DND-41 (cell line): Measurements from ENCODE around the gene ANKRD31.
"Not testable (repeated sequence)": the region's sequence is repeated elsewhere in the genome, so short reads cannot be mapped to it uniquely, and the experiment has no call there.

Experiments used
- ATAC-seq: fragments of 200-7000 bp; cut with Tn5 transposase; 3 replicates; pipeline ENCODE4 v1.9.1; 2021; ENCODE audit warnings: low read depth; ENCODE audit not compliant: insufficient read depth
- DNase-seq: peaks from one replicate; pipeline ENCODE4 v3.0.0-alpha.2; 2020
- H2AFZ ChIP-seq: 2 replicates; pipeline ENCODE4 v1.6.0; 2012; ENCODE audit warnings: low read depth, low read length
- H3K27ac ChIP-seq: 2 replicates; pipeline ENCODE4 v1.5.1; 2012; ENCODE audit warnings: low read length, inconsistent platforms
- H3K27me3 ChIP-seq: fragments of 200-600 bp; sonication (generic); 2 replicates; pipeline ENCODE4 v1.6.0; 2012; ENCODE audit warnings: low read length, mild to moderate bottlenecking, inconsistent platforms; ENCODE audit not compliant: insufficient read depth, poor library complexity
- H3K36me3 ChIP-seq: 2 replicates; pipeline ENCODE4 v1.5.1; 2012; ENCODE audit warnings: low read length, inconsistent platforms; ENCODE audit not compliant: insufficient read depth
- H3K4me1 ChIP-seq: 2 replicates; pipeline ENCODE4 v1.5.1; 2012; ENCODE audit warnings: mild to moderate bottlenecking, low read length; ENCODE audit not compliant: insufficient read depth
- H3K4me2 ChIP-seq: 2 replicates; pipeline ENCODE4 v1.6.0; 2012; ENCODE audit warnings: mild to moderate bottlenecking, moderate library complexity, low read length, inconsistent platforms; ENCODE audit not compliant: insufficient read depth
- H3K4me3 ChIP-seq, 2 experiments: fragments of 200-600 bp in 1 of 2; shearing (Covaris generic) in 1 of 2; 2 replicates each; pipeline ENCODE4 v1.5.1; 2012 to 2016; ENCODE audit warnings: inconsistent platforms in 2 of 2, low read length in 2 of 2, mild to moderate bottlenecking in 2 of 2, low read depth in 1 of 2, moderate library complexity in 1 of 2
- H3K79me2 ChIP-seq: 2 replicates; pipeline ENCODE4 v1.6.0; 2012; ENCODE audit warnings: low read length, inconsistent platforms; ENCODE audit not compliant: insufficient read depth
- H3K9ac ChIP-seq: 2 replicates; pipeline ENCODE4 v1.6.0; 2012; ENCODE audit warnings: low read depth, mild to moderate bottlenecking, inconsistent platforms, low read length, moderate library complexity
- H3K9me3 ChIP-seq: 2 replicates; pipeline ENCODE4 v1.5.1; 2012; ENCODE audit warnings: low read length, moderate library complexity, mild to moderate bottlenecking, inconsistent platforms; ENCODE audit not compliant: insufficient read depth, severe bottlenecking
- H4K20me1 ChIP-seq: 2 replicates; pipeline ENCODE4 v1.6.0; 2012; ENCODE audit warnings: low read length; ENCODE audit not compliant: insufficient read depth
- CTCF ChIP-seq: IDR thresholded peaks from 2 replicates; pipeline ENCODE4 v1.5.1; 2012; ENCODE audit warnings: borderline replicate concordance, low read length, moderate library complexity, mild to moderate bottlenecking; ENCODE audit not compliant: poor library complexity, severe bottlenecking; ENCODE audit errors: extremely low read depth
- EZH2 ChIP-seq: IDR thresholded peaks from 3 replicates; pipeline ENCODE4 v1.6.1; 2012; ENCODE audit warnings: borderline replicate concordance, low read depth, mild to moderate bottlenecking, moderate library complexity, low read length, inconsistent platforms; ENCODE audit not compliant: severe bottlenecking

The ANKRD31 gene

GRCh38 chr5:75113354-75114113, 123.1 kb downstream of the ANKRD31 start:
- H3K4me2 ChIP-seq, result no peak overlapping the region
- H3K4me1 ChIP-seq, result no peaks in the 10 kb centered on the region
- H2AFZ ChIP-seq, result no peak overlapping the region
- no peaks in the 10 kb centered on the region for H4K20me1 ChIP-seq
- H3K79me2 ChIP-seq, result no peaks in the 10 kb centered on the region
- H3K9ac ChIP-seq, result no peak overlapping the region
- no peaks in the 10 kb centered on the region for H3K27me3 ChIP-seq
- TF ChIP-seq EZH2 (no peak), CTCF (no peak)
- ATAC-seq (no peak), DNase-seq (no peak)
- no peaks in the 10 kb centered on the region for H3K36me3 ChIP-seq
- H3K4me3 ChIP-seq, result no peak overlapping the region
- H3K9me3 ChIP-seq, result no peaks in the 10 kb centered on the region
- no peak overlapping the region for H3K27ac ChIP-seq

- ATAC-seq (no peak), DNase-seq (no peak)
- H2AFZ ChIP-seq, result no peak overlapping the region
- no peaks in the 10 kb centered on the region for H3K4me1 ChIP-seq
- no peak overlapping the region for H3K27ac ChIP-seq
- H3K27me3 ChIP-seq, result no peaks in the 10 kb centered on the region
- no peaks in the 10 kb centered on the region for H3K36me3 ChIP-seq
- no peaks in the 10 kb centered on the region for H3K79me2 ChIP-seq
- no peak overlapping the region for H3K4me3 ChIP-seq
- TF ChIP-seq EZH2 (no peak), CTCF (no peak)
- H3K4me2 ChIP-seq, result no peak overlapping the region
- no peaks in the 10 kb centered on the region for H3K9me3 ChIP-seq
- H3K9ac ChIP-seq, result no peak overlapping the region
- H4K20me1 ChIP-seq, result no peaks in the 10 kb centered on the region
These were observed 127.6 kb downstream of the ANKRD31 start for GRCh38 chr5:75108931-75109596.

GRCh38 chr5:75108515-75108914, 128.2 kb downstream of the ANKRD31 start:
- Histone ChIP-seq H3K36me3 (no peaks in the 10 kb centered on the region), H3K4me2 (no peak overlapping the region), H2AFZ (no peak overlapping the region), H3K9me3 (no peaks in the 10 kb centered on the region), H4K20me1 (no peaks in the 10 kb centered on the region), H3K27me3 (no peaks in the 10 kb centered on the region), H3K4me3 (no peak overlapping the region), H3K4me1 (no peaks in the 10 kb centered on the region), H3K9ac (no peak overlapping the region), H3K27ac (no peak overlapping the region), H3K79me2 (no peaks in the 10 kb centered on the region)
- TF ChIP-seq EZH2, result no peak
- TF ChIP-seq CTCF, result no peak
- ATAC-seq (no peak), DNase-seq (no peak)

- H3K9me3 ChIP-seq, H3K9ac ChIP-seq, H3K79me2 ChIP-seq, H4K20me1 ChIP-seq, H3K4me3 ChIP-seq, DNase-seq, H2AFZ ChIP-seq, H3K4me2 ChIP-seq, H3K36me3 ChIP-seq, H3K27ac ChIP-seq, ATAC-seq, H3K4me1 ChIP-seq, H3K27me3 ChIP-seq: not testable (repeated sequence)
These were observed 140.7 kb downstream of the ANKRD31 start for GRCh38 chr5:75095956-75096355.
